Ascending aorta (tissue), 2 donors: ENCODE measurements around the gene TECR. TPM values are rescaled to one million over a fixed set of nuclear protein-coding genes. Genes with fewer than 3 reads are reported as not detected.
A peak's percentile ranks its signal among the peaks of the same experiment; 100 is the strongest.

Source experiments
- DNase-seq, 2 donors: peaks; one replicate each; pipeline ENCODE4 v3.0.0-alpha.2; 2019; ENCODE audit warnings: low spot score in 2 of 2
- H3K27ac ChIP-seq, 2 donors: fragments of 200-600 bp; sonication (generic); one replicate each; pipeline ENCODE4 v1.5.1; 2016 to 2017; ENCODE audit warnings: mild to moderate bottlenecking in 1 of 2
- H3K27me3 ChIP-seq: fragments of 200-600 bp; sonication (generic); one replicate; pipeline ENCODE4 v1.5.1; 2017
- H3K36me3 ChIP-seq, 2 donors: fragments of 200-600 bp; sonication (generic); one replicate each; pipeline ENCODE4 v1.5.1; 2016
- H3K4me1 ChIP-seq, 2 donors: fragments of 200-600 bp; sonication (generic); one replicate each; pipeline ENCODE4 v1.5.1; 2016 to 2017; ENCODE audit warnings: mild to moderate bottlenecking in 1 of 2
- H3K4me3 ChIP-seq, 2 donors: fragments of 200-600 bp; sonication (generic); one replicate each; pipeline ENCODE4 v1.5.1; 2016 to 2017; ENCODE audit warnings: mild to moderate bottlenecking in 1 of 2
- H3K9me3 ChIP-seq, 2 donors: fragments of 200-600 bp; sonication (generic); one replicate each; pipeline ENCODE4 v1.5.1; 2016
- CTCF ChIP-seq, 3 experiments: fragments of 200-600 bp in 2 of 3; fragments of 450-650 bp in 1 of 3; sonication (generic) in 2 of 3; IDR thresholded peaks; one replicate each; pipeline ENCODE4 v1.5.1; 2016 to 2019; ENCODE audit warnings: antibody characterized with exemption in 3 of 3, mild to moderate bottlenecking in 1 of 3, moderate library complexity in 1 of 3
- intact Hi-C: fragments of 100-400 bp; cut with DNase I; formaldehyde crosslinking; loops from one replicate; pipeline ENCODE4 v1.15.1; 2023
- total RNA-seq: library from RNA; depleted of rRNA; stranded (reverse); fragments of >200 nt; gene quantifications from one replicate; pipeline ENCODE4 v1.1.0, GENCODE V29; 2016

The TECR gene
- total RNA-seq, 1 donor from 2014 or later, result 88.7 TPM

- no peak for DNase-seq
These were observed 3.0 kb upstream of the TECR start for GRCh38 chr19:14526423-14526822.

GRCh38 chr19:14528419-14529253, 758 bp upstream of the TECR start:
- intact Hi-C loops, result loop anchor here (1.0 kb wide), 3 partner anchors 10 to 392 kb away; partner anchors contain the start of genes ASF1B, DNAJB1 and GIPC1
- H3K27me3 ChIP-seq, result no peaks in the 10 kb centered on the region

More at GRCh38 chr19:14526423-14526822, 3.0 kb upstream of the TECR start:
- H3K27me3 ChIP-seq, result no peaks in the 10 kb centered on the region
- H3K27ac ChIP-seq, result no peak overlapping the region
- no peaks in the 10 kb centered on the region for H3K36me3 ChIP-seq
- H3K4me3 ChIP-seq, result no peak overlapping the region
- H3K9me3 ChIP-seq, result no peaks in the 10 kb centered on the region
- intact Hi-C loops, result no loop called here
- H3K4me1 ChIP-seq, result peaks cover 0 to 9% of the 10 kb centered on the region in 2 donors
- no peak for TF ChIP-seq CTCF (IDR thresholded peaks at IDR 0.05)

DNA sequence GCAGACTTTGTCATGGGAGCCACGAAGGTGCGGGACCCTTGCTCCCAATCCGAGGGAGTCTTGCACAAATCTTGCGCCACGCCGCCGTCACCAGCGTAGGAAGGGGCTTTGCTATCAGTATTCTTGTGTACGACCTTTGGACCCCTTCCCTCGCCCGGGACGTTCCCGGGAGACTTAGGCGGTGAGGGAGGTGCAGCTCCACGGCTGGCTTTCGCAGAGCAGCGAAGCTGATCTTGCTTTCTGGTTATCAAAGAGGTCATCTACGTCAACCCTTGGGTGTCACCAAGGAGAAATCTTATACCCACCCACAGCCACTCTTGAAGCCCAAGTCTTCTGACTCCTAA, 583 bp downstream of the TECR start:
- no peak for TF ChIP-seq CTCF (IDR thresholded peaks at IDR 0.05)
- peak overlapping the region; percentile 79 to 91 for H3K4me3 ChIP-seq
- peak overlapping the region; percentile 71 to 84 for H3K27ac ChIP-seq
- H3K9me3 ChIP-seq, result no peaks in the 10 kb centered on the region
- no peak for DNase-seq
- H3K36me3 ChIP-seq, result no peaks in the 10 kb centered on the region
- peaks cover 0 to 9% of the 10 kb centered on the region in 2 donors for H3K4me1 ChIP-seq
- H3K27me3 ChIP-seq, result no peaks in the 10 kb centered on the region
- intact Hi-C loops, result no loop called here

More at GRCh38 chr19:14528419-14529253, 758 bp upstream of the TECR start:
- Histone ChIP-seq H3K4me1 (peaks cover 0 to 9% of the 10 kb centered on the region in 2 donors), H3K27ac (peak overlapping the region; percentile 20 to 53), H3K9me3 (no peaks in the 10 kb centered on the region), H3K36me3 (no peaks in the 10 kb centered on the region), H3K4me3 (peak overlapping the region; percentile 69 to 91)
- no peak for TF ChIP-seq CTCF (IDR thresholded peaks at IDR 0.05)
- DNase-seq, result no peak

DNA sequence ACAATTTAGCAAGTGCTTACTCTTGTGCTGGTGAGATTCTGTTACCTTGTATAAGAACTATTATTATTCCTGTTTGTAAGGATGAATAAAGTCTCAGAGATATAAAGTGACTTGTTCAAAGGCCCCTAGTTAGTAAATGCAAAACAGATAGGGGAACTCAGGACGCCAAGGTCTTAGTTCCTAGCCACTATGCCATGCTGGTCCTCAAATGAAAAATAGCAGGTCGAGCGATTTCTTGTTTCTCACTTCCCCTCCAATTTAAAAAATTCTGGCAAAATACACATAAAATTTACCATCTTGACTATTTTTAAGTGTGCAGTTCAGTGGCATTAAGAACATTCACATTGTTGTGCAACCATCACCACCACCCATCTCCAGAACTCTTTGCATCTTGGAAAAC, 1.1 kb downstream of the TECR start:
- Histone ChIP-seq H3K27ac (no peak overlapping the region), H3K4me1 (peaks cover 0 to 9% of the 10 kb centered on the region in 2 donors), H3K27me3 (no peaks in the 10 kb centered on the region), H3K36me3 (no peaks in the 10 kb centered on the region), H3K4me3 (peak overlapping the region; percentile 79 to 91), H3K9me3 (no peaks in the 10 kb centered on the region)
- intact Hi-C loops, result no loop called here
- TF ChIP-seq CTCF (IDR thresholded peaks at IDR 0.05), result no peak
- DNase-seq, result no peak

- no peaks in the 10 kb centered on the region for H3K27me3 ChIP-seq
- no peak overlapping the region for H3K27ac ChIP-seq
- H3K36me3 ChIP-seq, result no peaks in the 10 kb centered on the region
- H3K4me3 ChIP-seq, result no peak overlapping the region
- H3K9me3 ChIP-seq, result no peaks in the 10 kb centered on the region
- intact Hi-C loops, result no loop called here
- no peak for DNase-seq
- TF ChIP-seq CTCF (IDR thresholded peaks at IDR 0.05), result no peak
- peaks cover 0 to 9% of the 10 kb centered on the region in 2 donors for H3K4me1 ChIP-seq
These were observed 4.1 kb downstream of the TECR start for GRCh38 chr19:14533450-14533849.
